OCI-LY7 (cell line): Measurements from ENCODE around the gene ADRA2A. TPM values are rescaled to one million over a fixed set of nuclear protein-coding genes. Genes with fewer than 3 reads are reported as not detected.

Source experiments
- BruUV-seq: library from RNA; stranded (reverse); fragments of 400-500 nt; replicated peaks from 2 replicates; lab custom pipeline; 2021; lab: Mats Ljungman, UMichigan
- CTCF ChIA-PET: fragments of 300-600 bp; sonication (Branson Sonifier 250); formaldehyde crosslinking; loops from one replicate; lab custom pipeline; 2022; ENCODE audit warnings: antibody characterized with exemption; ENCODE audit not compliant: unreplicated experiment; lab: Charles Lee
- POLR2A ChIA-PET: fragments of 300-600 bp; sonication (Branson Sonifier 250); formaldehyde crosslinking; loops from one replicate; lab custom pipeline; 2022; ENCODE audit warnings: antibody characterized with exemption; lab: Charles Lee
- DNase-seq: peaks from one replicate; pipeline ENCODE4 v3.0.0-alpha.2; 2015; ENCODE audit warnings: low spot score
- H2AFZ ChIP-seq: fragments of 200-600 bp; sonication (generic), shearing (Covaris generic); 2 replicates; pipeline ENCODE4 v1.6.1; 2014; ENCODE audit warnings: mild to moderate bottlenecking, antibody characterized with exemption, low read length, moderate library complexity
- H3K27ac ChIP-seq: fragments of 200-600 bp; sonication (generic); 2 replicates; pipeline ENCODE4 v1.5.1; 2014; ENCODE audit warnings: mixed run types, low read depth, mild to moderate bottlenecking, moderate library complexity, low read length, inconsistent platforms; ENCODE audit not compliant: poor library complexity, severe bottlenecking
- H3K36me3 ChIP-seq: fragments of 200-600 bp; sonication (generic); 2 replicates; pipeline ENCODE4 v1.6.1; 2014; ENCODE audit warnings: mild to moderate bottlenecking, antibody characterized with exemption, low read length, moderate library complexity, mixed read lengths; ENCODE audit not compliant: insufficient read depth
- H3K4me1 ChIP-seq: fragments of 200-600 bp; sonication (generic); 2 replicates; pipeline ENCODE4 v1.5.1; 2014; ENCODE audit warnings: mild to moderate bottlenecking, low read length; ENCODE audit not compliant: insufficient read depth, poor library complexity, severe bottlenecking
- H3K4me2 ChIP-seq: fragments of 200-600 bp; sonication (generic); 2 replicates; pipeline ENCODE4 v1.6.1; 2014; ENCODE audit warnings: mild to moderate bottlenecking, low read length
- H3K4me3 ChIP-seq: fragments of 200-600 bp; sonication (generic); 2 replicates; pipeline ENCODE4 v1.5.1; 2014; ENCODE audit warnings: mild to moderate bottlenecking, low read depth, low read length; ENCODE audit not compliant: poor library complexity, severe bottlenecking
- H3K79me2 ChIP-seq: fragments of 200-600 bp; sonication (generic); 2 replicates; pipeline ENCODE4 v1.6.1; 2016; ENCODE audit warnings: low read depth, mild to moderate bottlenecking, low read length, moderate library complexity, mixed read lengths; ENCODE audit not compliant: insufficient read depth
- H3K9me2 ChIP-seq: fragments of 200-600 bp; sonication (generic); 2 replicates; pipeline ENCODE4 v1.6.1; 2016; ENCODE audit warnings: mild to moderate bottlenecking, low read length, mixed read lengths; ENCODE audit not compliant: insufficient read depth
- H3K9me3 ChIP-seq: fragments of 200-600 bp; sonication (generic); 2 replicates; pipeline ENCODE4 v1.6.1; 2014; ENCODE audit warnings: mild to moderate bottlenecking, mixed run types, low read length, mixed read lengths
- H4K20me1 ChIP-seq: fragments of 200-600 bp; sonication (generic); 2 replicates; pipeline ENCODE4 v1.6.1; 2014; ENCODE audit warnings: mild to moderate bottlenecking, antibody characterized with exemption, low read length, moderate library complexity, mixed read lengths; ENCODE audit not compliant: insufficient read depth
- EZH2phosphoT487 ChIP-seq: fragments of 200-600 bp; sonication (generic); IDR thresholded peaks from 2 replicates; pipeline ENCODE4 v1.6.1; 2018; ENCODE audit warnings: low read depth, borderline replicate concordance, mild to moderate bottlenecking, mixed run types, antibody characterized with exemption, low read length, moderate library complexity, mixed read lengths
- intact Hi-C: fragments of 100-400 bp; cut with micrococcal nuclease; formaldehyde crosslinking; loops from one replicate; pipeline ENCODE4 v1.10.0; 2022; ENCODE audit not compliant: unreplicated experiment
- total RNA-seq, 2 experiments: library from RNA; depleted of rRNA in 1 of 2; stranded (reverse); fragments of >200 nt in 1 of 2; shearing (Covaris generic) in 1 of 2; gene quantifications; 2 replicates each; pipeline ENCODE4 v1.2.3, GENCODE V29; 2014 to 2022
- TF ChIP-seq, protein P1 (sequence below): fragments of 200-600 bp; sonication (generic); conservative IDR thresholded peaks from 2 replicates; pipeline ENCODE4 v1.5.1; 2014; ENCODE audit warnings: mild to moderate bottlenecking, antibody characterized with exemption, low read length, moderate library complexity, mixed read lengths

Gene ADRA2A
- total RNA-seq, 2 experiments from 2014 or later: 0.06 TPM; not detected in 1

DNA sequence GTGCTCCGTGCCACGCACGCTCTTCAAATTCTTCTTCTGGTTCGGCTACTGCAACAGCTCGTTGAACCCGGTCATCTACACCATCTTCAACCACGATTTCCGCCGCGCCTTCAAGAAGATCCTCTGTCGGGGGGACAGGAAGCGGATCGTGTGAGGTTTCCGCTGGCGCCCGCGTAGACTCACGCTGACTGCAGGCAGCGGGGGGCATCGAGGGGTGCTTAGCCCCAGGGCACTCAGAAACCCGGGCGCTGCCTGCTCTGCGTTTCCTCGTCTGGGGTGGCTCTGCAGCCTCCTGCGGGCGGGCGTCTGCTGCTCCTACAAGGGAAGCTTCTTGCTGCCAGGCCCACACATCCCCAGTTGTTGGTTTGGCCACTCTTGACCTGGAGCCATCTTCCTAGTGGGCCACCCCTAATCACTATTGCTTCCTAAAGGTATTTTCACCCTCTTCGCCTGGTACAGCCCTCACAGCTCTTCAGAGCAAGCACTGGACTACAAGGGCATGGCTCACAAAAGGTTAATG is 2.5 kb downstream of the ADRA2A start:
- no peaks in the 10 kb centered on the region for H3K9me2 ChIP-seq
- DNase-seq: no peak
- H3K79me2 ChIP-seq: no peaks in the 10 kb centered on the region
- TF ChIP-seq, protein P1, sequence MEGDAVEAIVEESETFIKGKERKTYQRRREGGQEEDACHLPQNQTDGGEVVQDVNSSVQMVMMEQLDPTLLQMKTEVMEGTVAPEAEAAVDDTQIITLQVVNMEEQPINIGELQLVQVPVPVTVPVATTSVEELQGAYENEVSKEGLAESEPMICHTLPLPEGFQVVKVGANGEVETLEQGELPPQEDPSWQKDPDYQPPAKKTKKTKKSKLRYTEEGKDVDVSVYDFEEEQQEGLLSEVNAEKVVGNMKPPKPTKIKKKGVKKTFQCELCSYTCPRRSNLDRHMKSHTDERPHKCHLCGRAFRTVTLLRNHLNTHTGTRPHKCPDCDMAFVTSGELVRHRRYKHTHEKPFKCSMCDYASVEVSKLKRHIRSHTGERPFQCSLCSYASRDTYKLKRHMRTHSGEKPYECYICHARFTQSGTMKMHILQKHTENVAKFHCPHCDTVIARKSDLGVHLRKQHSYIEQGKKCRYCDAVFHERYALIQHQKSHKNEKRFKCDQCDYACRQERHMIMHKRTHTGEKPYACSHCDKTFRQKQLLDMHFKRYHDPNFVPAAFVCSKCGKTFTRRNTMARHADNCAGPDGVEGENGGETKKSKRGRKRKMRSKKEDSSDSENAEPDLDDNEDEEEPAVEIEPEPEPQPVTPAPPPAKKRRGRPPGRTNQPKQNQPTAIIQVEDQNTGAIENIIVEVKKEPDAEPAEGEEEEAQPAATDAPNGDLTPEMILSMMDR: no peak
- TF ChIP-seq EZH2phosphoT487: no peak
- ChIA-PET CTCF (no interaction called here), POLR2A (interaction anchor here (0.6 kb wide), 1 partner anchor 75 kb away, joined by 3 read pairs; no protein-coding TSS in a partner anchor)
- H4K20me1 ChIP-seq: no peaks in the 10 kb centered on the region
- no peaks in the 10 kb centered on the region for H3K9me3 ChIP-seq
- no peak overlapping the region for H3K27ac ChIP-seq
- no peaks in the 10 kb centered on the region for H3K4me1 ChIP-seq
- intact Hi-C loops: no loop called here
- H2AFZ ChIP-seq: no peak overlapping the region
- H3K36me3 ChIP-seq: no peaks in the 10 kb centered on the region
- no TSS peak for BruUV-seq
- H3K4me2 ChIP-seq: no peak overlapping the region
- H3K4me3 ChIP-seq: no peak overlapping the region

GRCh38 chr10:111079781-111080180 is 3.0 kb downstream of the ADRA2A start:
- intact Hi-C loops: no loop called here
- BruUV-seq: no TSS peak

DNA sequence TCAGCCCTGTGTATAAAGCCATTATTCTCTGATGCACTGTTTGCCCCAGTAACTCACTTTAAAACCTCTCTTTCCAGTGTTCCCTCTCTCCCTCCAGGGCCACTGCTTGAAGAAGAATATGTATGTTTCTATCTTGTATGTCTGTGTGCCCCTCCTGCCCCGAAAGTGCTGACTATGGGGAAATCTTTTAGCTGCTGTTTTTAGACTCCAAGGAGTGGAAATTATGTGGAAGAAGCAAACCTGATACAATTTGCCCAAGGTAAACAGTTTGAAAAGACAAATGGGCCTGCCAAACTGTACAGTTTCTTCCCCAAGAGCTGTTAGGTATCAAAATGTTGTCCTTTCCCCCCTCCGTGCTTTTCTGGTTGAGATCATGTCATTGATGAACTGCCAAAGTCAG is 3.4 kb downstream of the ADRA2A start:
- CTCF ChIA-PET: interaction anchor here (0.6 kb wide), 1 partner anchor 19 kb away, joined by 4 read pairs; no protein-coding TSS in a partner anchor
- POLR2A ChIA-PET: interaction anchor here (1.0 kb wide), 1 partner anchor 203 kb away, joined by 3 read pairs; no protein-coding TSS in a partner anchor

More at GRCh38 chr10:111079781-111080180, 3.0 kb downstream of the ADRA2A start:
- Histone ChIP-seq H3K4me2 (no peak overlapping the region), H2AFZ (no peak overlapping the region), H3K27ac (no peak overlapping the region), H3K9me3 (no peaks in the 10 kb centered on the region), H3K9me2 (no peaks in the 10 kb centered on the region), H3K4me3 (no peak overlapping the region), H3K4me1 (no peaks in the 10 kb centered on the region), H3K79me2 (no peaks in the 10 kb centered on the region), H4K20me1 (no peaks in the 10 kb centered on the region), H3K36me3 (no peaks in the 10 kb centered on the region)
- no peak for DNase-seq
- CTCF ChIA-PET: no interaction called here
- POLR2A ChIA-PET: no interaction called here
- no peak for TF ChIP-seq EZH2phosphoT487
- TF ChIP-seq, protein P1: no peak

More for the DNA sequence above, 3.4 kb downstream of the ADRA2A start:
- no peak overlapping the region for H3K4me3 ChIP-seq
- no peaks in the 10 kb centered on the region for H3K9me2 ChIP-seq
- no peak overlapping the region for H2AFZ ChIP-seq
- H4K20me1 ChIP-seq: no peaks in the 10 kb centered on the region
- no peak overlapping the region for H3K27ac ChIP-seq
- no peaks in the 10 kb centered on the region for H3K4me1 ChIP-seq
- intact Hi-C loops: no loop called here
- no peaks in the 10 kb centered on the region for H3K36me3 ChIP-seq
- H3K79me2 ChIP-seq: no peaks in the 10 kb centered on the region
- H3K9me3 ChIP-seq: no peaks in the 10 kb centered on the region
- BruUV-seq: no TSS peak
- TF ChIP-seq, protein P1: no peak
- TF ChIP-seq EZH2phosphoT487: no peak
- no peak for DNase-seq
- H3K4me2 ChIP-seq: no peak overlapping the region
